ENCODE measurements around the gene ATP8B3.
A peak's percentile ranks its signal among the peaks of the same experiment; 100 is the strongest.

ATP8B3 gene

GRCh38 chr19:1748115-1748872 lies 63.8 kb downstream of the ATP8B3 start:
- peak overlapping the region; percentile 4 for H3K4me3 ChIP-seq (ENCODE audit: low read depth, low read length)

DNA sequence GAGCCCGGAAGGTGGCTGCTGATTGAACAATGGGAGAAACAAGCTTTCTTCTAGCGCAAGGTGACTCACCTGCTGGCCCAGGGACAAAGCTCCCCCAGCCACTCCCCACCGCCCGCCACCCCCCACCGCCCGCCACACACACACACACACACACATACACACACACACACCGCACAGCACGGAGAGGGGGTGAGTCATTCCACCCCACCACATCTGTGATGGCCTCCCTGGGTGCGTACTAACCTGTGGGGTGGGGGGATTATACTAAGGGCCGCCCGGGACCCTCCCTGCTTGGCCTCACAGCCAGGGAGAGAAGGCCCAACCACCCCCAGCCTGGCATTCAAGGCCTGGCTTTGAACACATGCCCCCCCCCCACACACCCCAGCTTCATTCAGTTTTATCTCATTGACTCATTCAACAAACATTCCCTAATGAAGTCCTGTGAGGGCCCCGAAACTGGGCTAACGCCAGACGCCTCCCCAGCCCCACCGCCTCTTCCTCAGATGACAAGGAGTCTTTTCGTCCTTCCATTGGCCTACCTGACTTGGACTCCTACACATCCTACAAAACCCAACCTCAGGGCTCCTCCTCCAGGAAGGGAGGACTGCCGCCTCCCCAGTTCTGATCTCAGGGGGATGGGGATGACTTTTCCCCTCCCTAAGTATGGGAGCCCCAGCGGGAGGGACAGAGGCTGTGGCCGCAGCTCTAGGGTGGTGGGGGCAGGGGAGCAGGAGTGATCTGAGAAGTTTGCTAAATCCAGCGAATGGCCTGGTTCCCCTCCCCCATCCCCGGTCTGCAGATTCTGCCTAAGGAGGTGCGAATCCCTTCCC lies 64.6 kb downstream of the ATP8B3 start:
- peak overlapping the region; percentile 8 for H3K4me3 ChIP-seq (ENCODE audit: low read depth, low read length)

- H3K4me3 ChIP-seq (ENCODE audit: low read depth, low read length), result no peak overlapping the region
Measured at GRCh38 chr19:1746401-1747284, 65.4 kb downstream of the ATP8B3 start.

GRCh38 chr19:1745589-1746031 lies 66.5 kb downstream of the ATP8B3 start:
- peak overlapping the region; percentile 8 for H3K4me3 ChIP-seq (ENCODE audit: low read depth, low read length)

DNA sequence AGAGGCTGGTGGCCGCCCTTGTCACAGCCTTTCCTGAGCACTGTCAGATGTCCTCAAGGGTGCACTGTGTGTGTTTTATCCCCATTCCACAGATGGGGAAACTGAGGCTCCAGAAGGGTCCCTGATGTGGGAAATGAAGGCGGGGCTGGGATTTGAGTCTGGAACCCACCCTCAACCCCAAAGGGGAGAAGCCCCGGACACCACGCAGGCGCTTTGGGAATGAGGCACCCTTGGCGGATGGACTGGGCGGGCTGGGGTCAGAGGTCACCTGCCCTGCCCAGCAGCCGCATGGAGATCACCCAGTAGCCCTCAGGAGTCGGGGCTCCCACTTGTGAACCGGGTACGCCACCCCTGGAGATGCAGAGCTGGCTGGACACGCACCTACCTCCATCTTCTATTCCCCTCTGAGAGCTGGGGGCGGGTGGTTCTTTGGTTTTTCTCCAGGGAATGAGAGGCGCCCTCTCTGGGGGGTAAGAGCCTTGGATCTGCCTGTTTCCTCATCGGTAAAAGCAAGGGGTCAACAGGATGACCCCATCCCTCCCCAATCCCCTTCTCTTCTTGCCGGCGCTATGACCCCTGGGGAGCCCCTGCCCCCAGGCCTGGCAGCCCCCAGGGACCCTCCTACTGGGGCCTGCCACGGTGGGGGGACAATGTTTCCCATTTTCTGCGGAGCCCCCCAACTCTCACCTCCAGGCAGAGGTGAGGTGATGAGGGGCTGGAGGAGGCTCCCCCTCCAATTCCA lies 67.1 kb downstream of the ATP8B3 start:
- no peak overlapping the region for H3K4me3 ChIP-seq (ENCODE audit: low read depth, low read length)

DNA sequence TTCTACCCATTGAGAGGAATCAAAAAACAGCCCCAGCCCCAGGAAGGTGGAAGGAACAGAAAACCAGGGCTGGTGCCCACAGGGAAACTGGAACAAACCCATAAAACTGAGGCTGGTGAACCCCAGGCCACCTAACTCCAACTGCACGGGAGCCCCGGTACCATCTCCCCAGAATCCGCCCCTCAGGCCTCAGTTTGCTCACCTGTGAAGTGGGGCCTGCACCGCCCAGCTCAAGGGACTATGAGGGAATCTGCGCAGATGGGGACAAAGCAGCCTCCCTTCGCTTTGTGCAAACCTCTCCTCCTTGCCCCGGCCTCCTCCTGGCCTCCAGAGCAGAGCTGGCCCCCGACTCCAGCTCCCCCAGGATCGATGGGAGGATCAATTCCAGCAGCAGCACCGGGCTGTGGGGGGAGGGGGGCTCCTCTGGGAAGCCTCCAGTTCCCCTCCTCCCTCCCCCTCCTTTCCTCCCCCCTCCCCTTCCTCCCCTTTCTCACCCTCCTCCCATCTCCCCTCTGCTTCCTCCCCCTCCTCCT lies 67.9 kb downstream of the ATP8B3 start:
- H3K4me3 ChIP-seq (ENCODE audit: low read depth, low read length), result no peak overlapping the region

GRCh38 chr19:1742989-1743696 lies 68.9 kb downstream of the ATP8B3 start:
- no peak overlapping the region for H3K4me3 ChIP-seq (ENCODE audit: low read depth, low read length)

DNA sequence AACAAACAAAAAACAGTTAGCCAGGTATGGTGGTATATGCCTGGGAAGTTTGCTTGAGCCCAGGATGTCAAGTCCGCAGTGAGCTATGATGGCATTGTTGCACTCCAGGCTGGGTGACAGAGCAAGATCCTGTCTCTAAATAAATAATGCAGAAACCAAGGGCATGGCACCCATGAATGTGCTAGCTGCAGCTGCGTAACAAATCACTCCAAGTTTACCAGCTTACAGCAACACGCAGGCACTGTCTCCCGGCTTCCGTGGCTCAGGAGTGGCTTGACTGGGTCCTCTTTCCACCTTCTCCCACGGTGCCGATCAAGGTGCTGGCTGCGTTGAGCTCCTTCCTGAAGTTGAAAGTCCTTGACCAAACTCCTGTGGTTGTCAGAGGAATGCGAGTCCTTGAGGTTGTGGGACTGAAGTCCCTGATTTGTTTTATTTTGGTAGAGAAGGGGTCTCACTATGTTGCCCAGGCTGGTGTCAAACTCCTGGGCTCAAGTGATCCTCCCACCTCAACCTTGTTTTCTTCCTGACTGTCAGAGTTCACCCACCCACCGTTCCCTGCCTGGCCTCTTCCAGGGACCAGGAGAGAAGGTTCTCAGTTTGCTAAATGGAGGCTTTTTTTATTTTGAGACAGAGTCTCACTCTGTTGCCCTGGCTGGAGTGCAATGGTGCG lies 72.0 kb downstream of the ATP8B3 start:
- H3K4me3 ChIP-seq (ENCODE audit: low read depth, low read length), result no peak overlapping the region

GRCh38 chr19:1736927-1737326 lies 75.1 kb downstream of the ATP8B3 start:
- no peak overlapping the region for H3K4me3 ChIP-seq (ENCODE audit: low read depth, low read length)

- no peak overlapping the region for H3K4me3 ChIP-seq (ENCODE audit: low read depth, low read length)
Measured at GRCh38 chr19:1736280-1736679, 75.8 kb downstream of the ATP8B3 start.

DNA sequence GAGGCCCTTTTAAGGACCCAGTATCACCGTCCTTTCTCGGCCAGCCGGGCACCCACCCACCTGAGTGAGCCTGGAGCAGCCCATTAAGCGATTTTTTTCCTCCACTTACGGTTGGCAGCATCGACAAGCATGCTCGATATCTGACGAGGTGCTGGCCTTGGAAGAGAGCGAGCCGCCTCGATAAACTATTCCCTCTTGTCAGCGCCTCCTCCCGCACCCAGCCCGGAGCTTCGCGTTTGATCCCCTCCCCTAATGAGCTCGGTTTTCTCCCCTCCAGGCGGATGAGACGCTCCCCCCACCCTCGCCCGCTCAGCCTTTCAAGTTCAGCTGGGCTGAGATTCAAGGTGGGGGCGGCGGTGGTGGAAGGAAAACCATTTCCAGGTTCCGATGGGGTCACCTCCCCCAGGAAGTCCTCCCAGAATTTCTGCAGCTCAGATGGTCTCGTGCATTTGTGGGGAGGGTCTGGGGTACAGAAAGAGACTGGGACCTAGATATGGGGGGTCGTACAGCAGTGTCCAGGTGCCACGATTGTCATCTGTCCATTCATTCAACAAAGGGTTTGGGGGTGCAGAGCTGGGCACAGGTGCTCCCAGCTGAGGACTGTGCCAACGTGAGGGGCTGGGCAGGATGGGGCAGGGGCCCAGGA lies 77.6 kb downstream of the ATP8B3 start:
- no peak overlapping the region for H3K4me3 ChIP-seq (ENCODE audit: low read depth, low read length)

Measured in iPS-11a (cell line).